HAP-1 (cell line): ENCODE data around the gene PRR5L.
"Not testable (repeated sequence)": the region's sequence is repeated elsewhere in the genome, so short reads cannot be mapped to it uniquely, and the experiment has no call there.

ENCODE experiments used
- DNase-seq, 2 experiments: peaks; one replicate each; pipeline ENCODE4 v3.0.0-alpha.2; 2016 to 2020; ENCODE audit warnings: low spot score in 2 of 2
- H3K27me3 ChIP-seq: fragments of 250-450 bp; sonication (Bioruptor Pico); 2 replicates; pipeline ENCODE4 v1.5.1; 2020; ENCODE audit warnings: low read depth, mild to moderate bottlenecking, moderate library complexity
- H3K36me3 ChIP-seq: fragments of 250-450 bp; sonication (Bioruptor Pico); replicated peaks from 2 replicates; pipeline ENCODE4 v1.5.1; 2020; ENCODE audit warnings: mild to moderate bottlenecking
- H3K4me1 ChIP-seq: fragments of 250-450 bp; sonication (Bioruptor Pico); 2 replicates; pipeline ENCODE4 v1.5.1; 2020; ENCODE audit warnings: mild to moderate bottlenecking
- H3K4me3 ChIP-seq: fragments of 250-450 bp; sonication (Bioruptor Pico); 2 replicates; pipeline ENCODE4 v1.5.1; 2020; ENCODE audit warnings: mild to moderate bottlenecking, moderate library complexity
- H3K9me3 ChIP-seq: fragments of 250-450 bp; sonication (Bioruptor Pico); 2 replicates; pipeline ENCODE4 v1.5.1; 2020; ENCODE audit warnings: mild to moderate bottlenecking, moderate library complexity
- in situ Hi-C: fragments of 300-500 bp; cut with MboI; formaldehyde crosslinking; loops from 3 replicates; pipeline ENCODE4 v1.14.3; 2020; ENCODE audit warnings: low sequenced_read_pairs, inconsistent platforms, mixed read lengths

PRR5L gene

GRCh38 chr11:36465449-36466163, 169.5 kb downstream of the PRR5L start:
- no peaks in the 10 kb centered on the region for H3K9me3 ChIP-seq
- H3K4me1 ChIP-seq = no peaks in the 10 kb centered on the region
- H3K4me3 ChIP-seq = no peak overlapping the region
- in situ Hi-C loops = loop anchor here (25.0 kb wide), 1 partner anchor 853 kb away; the partner anchor contains the start of gene FJX1
- H3K27me3 ChIP-seq = 0 out of 2 replicates have a peak, but pooled peaks cover 4% of the 10 kb centered on the region
- no peaks in the 10 kb centered on the region for H3K36me3 ChIP-seq
- DNase-seq = no peak

DNA sequence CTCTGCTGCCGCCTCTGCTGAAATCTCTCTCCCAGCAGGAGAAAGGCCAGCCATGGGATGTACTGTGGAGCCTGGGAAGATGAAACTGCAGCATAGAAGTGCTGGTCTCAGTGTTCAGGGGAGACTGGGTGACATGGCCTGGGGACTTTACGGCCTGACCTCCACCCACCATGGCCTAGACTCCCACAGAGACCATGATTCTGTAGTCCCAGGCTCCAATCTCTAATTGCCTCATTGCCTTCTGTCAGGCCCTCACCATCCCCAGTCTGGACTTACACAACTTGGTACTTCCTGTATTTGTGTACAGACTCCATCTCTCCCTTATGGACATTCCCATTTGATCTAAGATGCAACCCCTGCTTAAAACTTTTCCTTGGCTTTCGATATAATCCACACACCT, 170.9 kb downstream of the PRR5L start:
- in situ Hi-C loops = loop anchor here (25.0 kb wide), 1 partner anchor 855 kb away; the partner anchor contains the start of gene FJX1
- Histone ChIP-seq H3K36me3 (no peaks in the 10 kb centered on the region), H3K4me1 (no peaks in the 10 kb centered on the region), H3K9me3 (no peaks in the 10 kb centered on the region), H3K4me3 (no peak overlapping the region), H3K27me3 (0 out of 2 replicates have a peak, but pooled peaks cover 4% of the 10 kb centered on the region)
- no peak for DNase-seq

DNA sequence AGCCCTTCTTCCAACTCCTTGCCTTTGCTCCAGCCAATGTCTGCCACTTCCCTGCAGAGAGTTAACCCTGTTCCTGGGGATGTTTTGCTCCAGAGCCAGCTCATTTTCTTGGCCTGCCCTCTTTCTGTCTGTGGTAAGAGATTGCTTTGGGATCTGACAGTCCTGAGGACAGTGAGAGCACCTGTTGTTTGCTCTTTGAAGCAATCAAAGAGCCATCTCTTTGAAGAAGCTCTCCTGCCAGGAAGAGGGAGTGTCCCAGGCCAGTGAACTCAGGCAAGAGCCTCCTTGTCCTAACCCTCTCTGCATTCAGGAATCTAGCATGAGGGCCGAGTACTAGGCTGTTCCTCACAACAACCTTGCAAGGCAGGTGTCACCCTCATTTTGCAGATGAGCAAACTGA, 171.8 kb downstream of the PRR5L start:
- H3K36me3 ChIP-seq = no peaks in the 10 kb centered on the region
- in situ Hi-C loops = loop anchor here (25.0 kb wide), 1 partner anchor 856 kb away; the partner anchor contains the start of gene FJX1
- H3K9me3 ChIP-seq = no peaks in the 10 kb centered on the region
- H3K4me3 ChIP-seq = no peak overlapping the region
- no peaks in the 10 kb centered on the region for H3K4me1 ChIP-seq
- 0 out of 2 replicates have a peak, but pooled peaks cover 4% of the 10 kb centered on the region for H3K27me3 ChIP-seq
- DNase-seq = no peak

GRCh38 chr11:36469063-36469462, 173.0 kb downstream of the PRR5L start:
- in situ Hi-C loops = loop anchor here (25.0 kb wide), 1 partner anchor 857 kb away; the partner anchor contains the start of gene FJX1
- H3K9me3 ChIP-seq = no peaks in the 10 kb centered on the region
- peak in 1 of 2 experiments; percentile 48 for DNase-seq
- no peaks in the 10 kb centered on the region for H3K4me1 ChIP-seq
- H3K36me3 ChIP-seq = no peaks in the 10 kb centered on the region
- no peak overlapping the region for H3K4me3 ChIP-seq
- 0 out of 2 replicates have a peak, but pooled peaks cover 4% of the 10 kb centered on the region for H3K27me3 ChIP-seq

DNA sequence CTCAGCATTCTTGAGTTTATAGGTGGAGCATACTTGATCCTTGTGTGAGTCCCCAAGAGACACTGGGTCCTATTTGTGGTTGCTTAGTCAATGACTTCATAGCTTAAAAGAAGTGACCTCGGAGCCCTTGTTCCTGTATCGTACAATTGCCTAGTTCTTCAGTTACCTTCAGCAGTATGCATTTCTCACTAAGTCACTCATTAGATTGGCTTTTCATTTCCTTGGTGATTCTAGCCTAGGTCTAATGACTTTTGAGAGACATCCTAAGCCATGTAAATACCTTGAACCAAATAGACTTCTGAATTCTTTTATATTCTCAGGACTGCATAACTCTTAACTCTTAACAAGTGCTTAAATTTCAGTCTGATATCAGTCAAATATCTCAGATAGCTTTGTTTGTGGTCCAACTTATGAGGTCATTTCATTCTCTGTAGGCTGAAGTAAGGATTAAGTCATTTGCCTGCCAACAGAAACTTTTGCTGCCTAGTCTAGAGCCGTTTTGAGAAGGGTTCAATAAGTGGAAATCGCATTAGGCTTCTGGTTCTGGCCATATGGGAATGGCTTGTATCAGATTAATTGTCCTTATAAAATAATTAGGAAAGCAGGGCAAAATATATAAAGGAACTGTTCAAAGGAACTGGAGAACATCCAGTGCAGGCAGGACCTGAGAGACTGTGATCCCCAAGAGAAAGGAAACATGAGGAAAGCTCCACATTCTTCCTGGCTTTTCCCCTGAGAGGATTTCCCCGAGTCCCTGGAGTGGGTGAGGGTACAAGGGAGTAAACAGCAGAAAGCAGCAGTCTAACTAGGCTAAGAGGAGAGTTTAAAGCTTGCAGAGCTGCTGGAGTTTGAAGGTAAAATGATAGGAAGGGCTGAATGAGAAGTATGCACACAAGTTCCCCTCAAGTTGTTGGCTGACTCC, 174.1 kb downstream of the PRR5L start:
- no peaks in the 10 kb centered on the region for H3K4me1 ChIP-seq
- no peaks in the 10 kb centered on the region for H3K9me3 ChIP-seq
- H3K36me3 ChIP-seq = no peaks in the 10 kb centered on the region
- no peak overlapping the region for H3K4me3 ChIP-seq
- no peak for DNase-seq
- 0 out of 2 replicates have a peak, but pooled peaks cover 4% of the 10 kb centered on the region for H3K27me3 ChIP-seq
- in situ Hi-C loops = loop anchor here (10.0 to 25.0 kb wide), 2 partner anchors 165 to 858 kb away; partner anchors contain the start of gene FJX1

GRCh38 chr11:36471577-36471976, 175.5 kb downstream of the PRR5L start:
- in situ Hi-C loops = loop anchor here (10.0 to 25.0 kb wide), 2 partner anchors 167 to 859 kb away; partner anchors contain the start of gene FJX1
- Histone ChIP-seq H3K9me3 (no peaks in the 10 kb centered on the region), H3K4me1 (no peaks in the 10 kb centered on the region), H3K4me3 (no peak overlapping the region), H3K36me3 (no peaks in the 10 kb centered on the region), H3K27me3 (0 out of 2 replicates have a peak, but pooled peaks cover 4% of the 10 kb centered on the region)
- no peak for DNase-seq

DNA sequence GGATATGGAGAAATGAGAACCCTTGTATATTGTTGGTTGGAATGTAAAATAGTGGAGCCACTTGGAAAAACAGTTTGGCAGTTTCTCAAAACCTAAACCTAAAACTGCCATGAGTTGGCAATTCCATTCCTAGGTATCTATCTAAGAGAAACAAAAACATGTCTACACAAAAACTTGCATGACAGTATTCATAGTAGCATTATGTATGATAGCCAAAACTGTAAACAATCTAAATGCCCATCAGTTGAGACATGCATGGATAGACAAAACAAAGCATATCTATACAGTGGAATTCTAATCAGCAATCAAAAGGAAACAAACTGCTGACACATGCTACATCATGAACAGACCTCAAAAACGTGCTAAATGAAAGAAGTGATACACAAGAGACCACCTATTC, 179.1 kb downstream of the PRR5L start:
- H3K4me1 ChIP-seq = no peaks in the 10 kb centered on the region
- in situ Hi-C loops = loop anchor here (10.0 to 25.0 kb wide), 2 partner anchors 170 to 988 kb away; no protein-coding TSS in a partner anchor
- DNase-seq = no peak
- H3K27me3 ChIP-seq = no peaks in the 10 kb centered on the region
- no peaks in the 10 kb centered on the region for H3K9me3 ChIP-seq
- no peaks in the 10 kb centered on the region for H3K36me3 ChIP-seq
- H3K4me3 ChIP-seq = no peak overlapping the region

- peak; percentile 39 to 55 for DNase-seq
- Histone ChIP-seq H3K27me3 (no peaks in the 10 kb centered on the region), H3K9me3 (no peaks in the 10 kb centered on the region), H3K4me3 (no peak overlapping the region), H3K36me3 (no peaks in the 10 kb centered on the region), H3K4me1 (no peaks in the 10 kb centered on the region)
- in situ Hi-C loops = loop anchor here (10.0 to 25.0 kb wide), 2 partner anchors 174 to 992 kb away; no protein-coding TSS in a partner anchor
These were observed 182.7 kb downstream of the PRR5L start for GRCh38 chr11:36478700-36479329.

GRCh38 chr11:36480833-36481232, 184.7 kb downstream of the PRR5L start:
- Histone ChIP-seq H3K36me3 (no peaks in the 10 kb centered on the region), H3K4me1 (0 out of 2 replicates have a peak, but pooled peaks cover 3% of the 10 kb centered on the region), H3K4me3 (no peak overlapping the region), H3K9me3 (no peaks in the 10 kb centered on the region), H3K27me3 (no peaks in the 10 kb centered on the region)
- no peak for DNase-seq
- in situ Hi-C loops = loop anchor here (25.0 kb wide), 1 partner anchor 994 kb away; no protein-coding TSS in a partner anchor

- not testable (repeated sequence) for DNase-seq, H3K9me3 ChIP-seq, H3K4me1 ChIP-seq, H3K27me3 ChIP-seq, H3K4me3 ChIP-seq
- in situ Hi-C loops = loop anchor here (25.0 kb wide), 1 partner anchor 996 kb away; no protein-coding TSS in a partner anchor
- peaks cover 11% of the 10 kb centered on the region for H3K36me3 ChIP-seq
These were observed 187.0 kb downstream of the PRR5L start for GRCh38 chr11:36483042-36483441.

GRCh38 chr11:36485298-36486002, 189.4 kb downstream of the PRR5L start:
- Histone ChIP-seq H3K9me3 (no peaks in the 10 kb centered on the region), H3K4me3 (no peak overlapping the region), H3K36me3 (peaks cover 21% of the 10 kb centered on the region), H3K4me1 (0 out of 2 replicates have a peak, but pooled peaks cover 3% of the 10 kb centered on the region), H3K27me3 (no peaks in the 10 kb centered on the region)
- no peak for DNase-seq
- in situ Hi-C loops = loop anchor here (25.0 kb wide), 1 partner anchor 998 kb away; no protein-coding TSS in a partner anchor

GRCh38 chr11:36487619-36488018, 191.5 kb downstream of the PRR5L start:
- H3K4me1 ChIP-seq = 0 out of 2 replicates have a peak, but pooled peaks cover 3% of the 10 kb centered on the region
- no peaks in the 10 kb centered on the region for H3K9me3 ChIP-seq
- no peaks in the 10 kb centered on the region for H3K27me3 ChIP-seq
- no peak for DNase-seq
- no peak overlapping the region for H3K4me3 ChIP-seq
- peaks cover 33% of the 10 kb centered on the region for H3K36me3 ChIP-seq
- in situ Hi-C loops = loop anchor here (25.0 kb wide), 1 partner anchor 1000 kb away; no protein-coding TSS in a partner anchor
